Right atrium auricular region (tissue), 2 donors: ENCODE measurements around the gene LMNA. TPM values are rescaled to one million over a fixed set of nuclear protein-coding genes. Genes with fewer than 3 reads are reported as not detected.

Experiments used
- DNase-seq: peaks from one replicate; pipeline ENCODE4 v3.0.0-alpha.2; 2019; ENCODE audit warnings: low spot score
- H3K27ac ChIP-seq, 2 donors: fragments of 200-600 bp; sonication (generic); 1 replicate in 1 of 2; 2 replicates in 1 of 2; pipeline ENCODE4 v1.5.1; 2016 to 2019
- H3K27me3 ChIP-seq, 2 donors: fragments of 200-600 bp; sonication (generic); one replicate each; pipeline versions ENCODE4 v1.5.1 to v1.6.0; 2017 to 2019
- H3K36me3 ChIP-seq: fragments of 200-600 bp; sonication (generic); one replicate; pipeline ENCODE4 v1.5.1; 2016
- H3K4me1 ChIP-seq, 2 donors: fragments of 200-600 bp; sonication (generic); one replicate each; pipeline versions ENCODE4 v1.5.1 to v1.6.0; 2017 to 2019
- H3K4me3 ChIP-seq, 2 donors: fragments of 200-600 bp; sonication (generic); 1 replicate in 1 of 2; 2 replicates in 1 of 2; pipeline ENCODE4 v1.5.1; 2017 to 2019; ENCODE audit warnings: mild to moderate bottlenecking in 1 of 2, moderate library complexity in 1 of 2
- H3K9me3 ChIP-seq, 2 donors: fragments of 200-600 bp; sonication (generic); one replicate each; pipeline ENCODE4 v1.5.1; 2019
- CTCF ChIP-seq, 2 donors: fragments of 200-600 bp; sonication (generic); IDR thresholded peaks; one replicate each; pipeline ENCODE4 v1.5.1; 2019; ENCODE audit warnings: antibody characterized with exemption in 2 of 2
- total RNA-seq, 2 donors: library from RNA; depleted of rRNA; stranded (reverse); fragments of >200 nt; gene quantifications; one replicate each; pipeline ENCODE4 v1.1.0, GENCODE V29; 2016

The LMNA gene
- total RNA-seq, 2 donors from 2014 or later, result 258 to 273 TPM

- Histone ChIP-seq H3K36me3 (no peaks in the 10 kb centered on the region), H3K4me1 (peaks cover 0 to 35% of the 10 kb centered on the region in 2 donors), H3K9me3 (no peaks in the 10 kb centered on the region), H3K4me3 (no peak overlapping the region), H3K27me3 (no peaks in the 10 kb centered on the region), H3K27ac (no peak overlapping the region)
- no peak for TF ChIP-seq CTCF (IDR thresholded peaks at IDR 0.05)
- no peak for DNase-seq
These were observed 34.2 kb upstream of the LMNA start for GRCh38 chr1:156080241-156080862.

GRCh38 chr1:156080863-156081179 lies 33.7 kb upstream of the LMNA start:
- Histone ChIP-seq H3K27ac (no peak overlapping the region), H3K36me3 (no peaks in the 10 kb centered on the region), H3K27me3 (no peaks in the 10 kb centered on the region), H3K4me3 (no peak overlapping the region), H3K4me1 (peaks cover 0 to 31% of the 10 kb centered on the region in 2 donors), H3K9me3 (no peaks in the 10 kb centered on the region)
- DNase-seq, result no peak
- no peak for TF ChIP-seq CTCF (IDR thresholded peaks at IDR 0.05)

GRCh38 chr1:156081180-156081916 lies 33.2 kb upstream of the LMNA start:
- no peak for DNase-seq
- Histone ChIP-seq H3K9me3 (no peaks in the 10 kb centered on the region), H3K27me3 (no peaks in the 10 kb centered on the region), H3K4me1 (peaks cover 0 to 25% of the 10 kb centered on the region in 2 donors), H3K36me3 (no peaks in the 10 kb centered on the region), H3K4me3 (peak overlapping the region; percentile 59 to 81), H3K27ac (no peak overlapping the region)
- TF ChIP-seq CTCF (IDR thresholded peaks at IDR 0.05), result no peak

GRCh38 chr1:156081917-156082308 lies 32.6 kb upstream of the LMNA start:
- peak overlapping the region in 1 of 2 donors; percentile 62 for H3K27ac ChIP-seq

GRCh38 chr1:156082309-156083091 lies 32.0 kb upstream of the LMNA start, which contains the start of gene MEX3A:
Gene MEX3A (minus strand): TSS chr1:156082465. CDS start chr1:156081998, 467 bp downstream.
- H3K4me3 ChIP-seq, result peak within 1 kb of the TSS; percentile 59 to 81
- TF ChIP-seq CTCF (IDR thresholded peaks at IDR 0.05), result peak in 1 of 2 donors; percentile 17
- H3K27ac ChIP-seq, result peak within 1 kb of the TSS; percentile 3 to 62

More at GRCh38 chr1:156081917-156082308, 32.6 kb upstream of the LMNA start:
- H3K36me3 ChIP-seq, result no peaks in the 10 kb centered on the region
- no peaks in the 10 kb centered on the region for H3K9me3 ChIP-seq
- H3K4me3 ChIP-seq, result peak overlapping the region; percentile 59 to 81
- H3K27me3 ChIP-seq, result no peaks in the 10 kb centered on the region
- TF ChIP-seq CTCF (IDR thresholded peaks at IDR 0.05), result no peak
- DNase-seq, result no peak
- peaks cover 0 to 23% of the 10 kb centered on the region in 2 donors for H3K4me1 ChIP-seq

More at GRCh38 chr1:156082309-156083091, 32.0 kb upstream of the LMNA start, which contains the start of gene MEX3A:
- H3K27me3 ChIP-seq, result no peaks in the 10 kb centered on the region
- H3K36me3 ChIP-seq, result no peaks in the 10 kb centered on the region
- peak; percentile 81 for DNase-seq
- H3K4me1 ChIP-seq, result peaks cover 0 to 23% of the 10 kb centered on the region in 2 donors
- H3K9me3 ChIP-seq, result no peaks in the 10 kb centered on the region
